H1 (cell line): ENCODE measurements around the gene MAP3K10. TPM values are rescaled to one million over a fixed set of nuclear protein-coding genes. Genes with fewer than 3 reads are reported as not detected.

Source experiments
- CTCF ChIA-PET: fragments of 300-600 bp; sonication (Branson Sonifier 250); formaldehyde crosslinking; loops from one replicate; lab custom pipeline; 2021; ENCODE audit not compliant: partially characterized antibody; lab: Charles Lee
- POLR2A ChIA-PET: fragments of 300-600 bp; sonication (Branson Sonifier 250); formaldehyde crosslinking; loops from one replicate; lab custom pipeline; 2021; ENCODE audit warnings: inconsistent platforms; ENCODE audit not compliant: partially characterized antibody; lab: Charles Lee
- DNase-seq, 2 experiments: peaks; one replicate each; pipeline versions ENCODE4 v3.0.0 to v3.0.0-alpha.2; 2010 to 2022; ENCODE audit warnings: low spot score in 2 of 2, low read depth in 1 of 2, mixed read lengths in 1 of 2
- FAIRE-seq: peaks from 2 replicates; lab custom pipeline; 2011; peaks lifted over from hg19 to GRCh38; lab: Jason Lieb, UNC
- H2AFZ ChIP-seq: 2 replicates; pipeline ENCODE4 v1.8.1; 2012; ENCODE audit warnings: low read length, inconsistent platforms
- H2AK5ac ChIP-seq: 2 replicates; pipeline ENCODE4 v1.6.1; 2013; ENCODE audit warnings: low read depth, low read length
- H2BK120ac ChIP-seq: replicated peaks from 2 replicates; pipeline ENCODE3; 2013; ENCODE audit warnings: low read depth, low read length, inconsistent platforms
- H2BK12ac ChIP-seq: 2 replicates; pipeline ENCODE4 v1.6.1; 2013; ENCODE audit warnings: low read depth, low read length
- H2BK15ac ChIP-seq: 2 replicates; pipeline ENCODE4 v1.6.1; 2013; ENCODE audit warnings: low read length
- H2BK20ac ChIP-seq: 2 replicates; pipeline ENCODE4 v1.6.1; 2013; ENCODE audit warnings: low read length
- H2BK5ac ChIP-seq: 2 replicates; pipeline ENCODE4 v1.6.1; 2013; ENCODE audit warnings: low read depth, low read length
- H3K14ac ChIP-seq: 2 replicates; pipeline ENCODE4 v1.6.1; 2013; ENCODE audit warnings: inconsistent platforms; ENCODE audit not compliant: insufficient read length
- H3K18ac ChIP-seq: 2 replicates; pipeline ENCODE4 v1.6.1; 2013; ENCODE audit warnings: low read length; ENCODE audit errors: extremely low read depth
- H3K23ac ChIP-seq: 2 replicates; pipeline ENCODE4 v1.6.1; 2013; ENCODE audit warnings: inconsistent platforms; ENCODE audit not compliant: insufficient read length
- H3K23me2 ChIP-seq: 2 replicates; pipeline ENCODE4 v1.6.1; 2013; ENCODE audit warnings: low read depth, low read length
- H3K27ac ChIP-seq: 2 replicates; pipeline ENCODE4 v1.6.1; 2011; ENCODE audit warnings: low read depth, low read length, inconsistent platforms
- H3K27me3 ChIP-seq, 4 experiments: replicated peaks in 1 of 4; 1 replicate in 1 of 4; 2 replicates in 3 of 4; pipeline versions ENCODE4 v1.6.1 to v1.8.1; 2011 to 2013; ENCODE audit warnings: low read length in 3 of 4, mild to moderate bottlenecking in 3 of 4, inconsistent platforms in 2 of 4, mixed read lengths in 2 of 4, moderate library complexity in 1 of 4; ENCODE audit not compliant: control insufficient read depth in 3 of 4, insufficient read depth in 3 of 4; ENCODE audit errors: extremely low read depth in 1 of 4
- H3K36me3 ChIP-seq, 4 experiments: 2 replicates each; pipeline versions ENCODE4 v1.6.1 to v1.8.1; 2011 to 2013; ENCODE audit warnings: mild to moderate bottlenecking in 4 of 4, low read length in 3 of 4, moderate library complexity in 2 of 4, control low read depth in 1 of 4, inconsistent platforms in 1 of 4; ENCODE audit not compliant: insufficient read depth in 4 of 4, control insufficient read depth in 2 of 4
- H3K4ac ChIP-seq: replicated peaks from 2 replicates; pipeline ENCODE3; 2013; ENCODE audit warnings: low read length, low read depth, mixed read lengths, inconsistent platforms; ENCODE audit not compliant: insufficient read length
- H3K4me1 ChIP-seq, 4 experiments: replicated peaks in 1 of 4; 1 replicate in 1 of 4; 2 replicates in 3 of 4; pipeline versions ENCODE4 v1.6.1 to v1.8.1; 2011 to 2013; ENCODE audit warnings: low read length in 3 of 4, inconsistent platforms in 2 of 4, mixed read lengths in 1 of 4; ENCODE audit not compliant: insufficient read depth in 4 of 4, control insufficient read depth in 3 of 4
- H3K4me2 ChIP-seq, 2 experiments: 2 replicates each; pipeline versions ENCODE4 v1.6.1 to v1.8.1; 2011 to 2013; ENCODE audit warnings: low read depth in 2 of 2, low read length in 2 of 2, control low read depth in 1 of 2, inconsistent platforms in 1 of 2, mild to moderate bottlenecking in 1 of 2; ENCODE audit not compliant: insufficient read depth in 1 of 2
- H3K4me3 ChIP-seq, 4 experiments: fragments of 200-600, 300-600 bp in 1 of 4; sonication (generic), shearing (Covaris generic), sonication (Bioruptor Twin) in 1 of 4; 2 replicates each; pipeline versions ENCODE4 v1.5.1 to v1.8.1; 2011 to 2016; ENCODE audit warnings: low read length in 4 of 4, low read depth in 3 of 4, control low read depth in 2 of 4, inconsistent platforms in 2 of 4, mild to moderate bottlenecking in 2 of 4, mixed read lengths in 1 of 4, moderate library complexity in 1 of 4; ENCODE audit not compliant: insufficient read depth in 2 of 4; ENCODE audit errors: extremely low read depth in 1 of 4
- H3K56ac ChIP-seq: replicated peaks from 2 replicates; pipeline ENCODE3; 2013; ENCODE audit warnings: low read depth, mild to moderate bottlenecking, mixed read lengths, low read length, inconsistent platforms; ENCODE audit not compliant: insufficient read length
- H3K79me1 ChIP-seq: 2 replicates; pipeline ENCODE4 v1.6.1; 2013; ENCODE audit warnings: low read depth, low read length, control low read depth
- H3K79me2 ChIP-seq, 2 experiments: 2 replicates each; pipeline versions ENCODE4 v1.6.1 to v1.8.1; 2012 to 2013; ENCODE audit warnings: low read length in 2 of 2, mild to moderate bottlenecking in 2 of 2, inconsistent platforms in 1 of 2; ENCODE audit not compliant: insufficient read depth in 2 of 2, control insufficient read depth in 1 of 2
- H3K9ac ChIP-seq, 4 experiments: replicated peaks in 1 of 4; 1 replicate in 1 of 4; 2 replicates in 3 of 4; pipeline versions ENCODE4 v1.6.1 to v1.8.1; 2011 to 2013; ENCODE audit warnings: low read depth in 3 of 4, low read length in 3 of 4, control low read depth in 2 of 4, mild to moderate bottlenecking in 2 of 4, moderate library complexity in 2 of 4, inconsistent platforms in 1 of 4; ENCODE audit errors: extremely low read depth in 1 of 4
- H3K9me3 ChIP-seq, 2 experiments: 2 replicates each; pipeline versions ENCODE4 v1.6.1 to v1.8.1; 2012 to 2013; ENCODE audit warnings: mild to moderate bottlenecking in 2 of 2, moderate library complexity in 2 of 2, control low read depth in 1 of 2, inconsistent platforms in 1 of 2, low read depth in 1 of 2, low read length in 1 of 2, mixed read lengths in 1 of 2; ENCODE audit not compliant: insufficient read depth in 2 of 2
- H4K20me1 ChIP-seq, 2 experiments: replicated peaks in 1 of 2; 2 replicates each; pipeline versions ENCODE3 to v1.8.1; 2011 to 2013; ENCODE audit warnings: inconsistent platforms in 2 of 2, low read length in 2 of 2, mild to moderate bottlenecking in 1 of 2; ENCODE audit not compliant: insufficient read depth in 2 of 2, control insufficient read depth in 1 of 2
- H4K5ac ChIP-seq: 2 replicates; pipeline ENCODE4 v1.6.1; 2013; ENCODE audit warnings: low read length, low read depth, mixed read lengths, inconsistent platforms; ENCODE audit not compliant: insufficient read length
- H4K8ac ChIP-seq: 2 replicates; pipeline ENCODE4 v1.8.0; 2013; ENCODE audit warnings: mild to moderate bottlenecking, moderate library complexity, low read length, inconsistent platforms; ENCODE audit not compliant: insufficient read depth; ENCODE audit errors: extremely low read depth
- H4K91ac ChIP-seq: replicated peaks from 2 replicates; pipeline ENCODE3; 2013; ENCODE audit warnings: low read length, mixed read lengths, inconsistent platforms; ENCODE audit not compliant: insufficient read length
- POLR2AphosphoS5 ChIP-seq: IDR thresholded peaks from 2 replicates; pipeline ENCODE4 v1.6.1; 2011; ENCODE audit warnings: low read depth, low read length
- SP1 ChIP-seq: IDR thresholded peaks from 2 replicates; pipeline ENCODE4 v1.6.1; 2011; ENCODE audit warnings: low read depth, low read length
- TCF12 ChIP-seq: IDR thresholded peaks from 2 replicates; pipeline ENCODE4 v1.6.1; 2011; ENCODE audit warnings: low read depth, mild to moderate bottlenecking, low read length
- WGBS, 2 experiments: shearing (Covaris generic) in 1 of 2; methylation state at CpG; one replicate each; pipeline versions ENCODE4 v1.1.6 to v1.1.7; 2013 to 2015; ENCODE audit warnings: low lambda C conversion rate in 2 of 2, mixed read lengths in 2 of 2, inconsistent platforms in 1 of 2, low coverage in 1 of 2, missing lambda C conversion rate in 1 of 2; ENCODE audit not compliant: insufficient replicate concordance in 2 of 2, insufficient coverage in 1 of 2, insufficient read length in 1 of 2; ENCODE audit errors: extremely low coverage in 1 of 2, missing lambda C conversion rate in 1 of 2; 5-methylcytosine and 5-hydroxymethylcytosine counted together
- polyA plus RNA-seq, 7 experiments: library from polyadenylated mRNA; depleted of rRNA in 3 of 7; stranded (reverse) in 5 of 7; unstranded in 2 of 7; fragments of >200 nt in 5 of 7; fragments of 200-250 nt in 2 of 7; gene quantifications; 1 replicate in 5 of 7; 2 replicates in 1 of 7; 4 replicates in 1 of 7; pipeline versions ENCODE4 v1.2.1 to v1.2.3, GENCODE V29; 2011 to 2013; ENCODE audit warnings: missing spikeins in 2 of 7, mixed read lengths in 2 of 7
- total RNA-seq: library from RNA; stranded (reverse); fragmentation: NEBNext Ultra II Directional; extraction: Animal tissue kit (Norgen Biotek cat#: 25700); gene quantifications from 2 replicates; pipeline ENCODE4 v1.2.1, GENCODE V29; 2021

The MAP3K10 gene
- total and polyA plus RNA-seq, 2 of the 8 experiments (the other 6 are each of a cell fraction or from before 2014, with no cell fraction given) = 4.9 to 15.9 TPM

DNA sequence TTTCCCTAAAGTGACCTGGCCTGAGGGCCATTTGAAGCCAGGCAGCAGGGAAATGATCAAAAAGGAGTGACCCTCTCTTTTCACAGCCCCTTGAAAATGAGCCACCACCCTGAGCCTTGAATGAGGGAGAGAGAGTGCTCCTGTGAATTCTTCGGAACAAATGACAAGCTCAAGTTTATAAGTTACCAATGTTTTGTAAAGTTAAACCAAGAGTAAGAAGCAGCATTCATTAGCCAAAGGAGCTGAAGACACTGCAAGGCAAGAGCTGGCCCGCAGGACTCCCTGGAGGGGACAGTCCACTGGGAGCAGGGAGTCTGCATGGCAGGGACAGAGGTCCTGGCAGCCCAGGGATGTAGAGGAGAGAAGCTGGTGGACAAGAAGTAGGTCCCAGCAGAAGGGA is 52.0 kb downstream of the MAP3K10 start:
- H2BK15ac ChIP-seq = no peak overlapping the region
- CTCF ChIA-PET = interaction anchor here (0.7 to 3.2 kb wide), 4 partner anchors 8 to 221 kb away, joined by 3 to 10 read pairs (median 4); no protein-coding TSS in a partner anchor
- H3K4me3 ChIP-seq = no peak overlapping the region
- no peak overlapping the region for H3K9ac ChIP-seq
- peaks cover 5% of the 10 kb centered on the region for H3K79me1 ChIP-seq
- H2AK5ac ChIP-seq = no peak overlapping the region
- H3K4me2 ChIP-seq = no peak overlapping the region
- H3K56ac ChIP-seq = no peak overlapping the region
- H3K36me3 ChIP-seq = peaks cover 4 to 22% (median 9%) of the 10 kb centered on the region in 4 experiments; a peak in 5 of 8 replicates
- H2BK20ac ChIP-seq = no peak overlapping the region
- H3K4ac ChIP-seq = no peak overlapping the region
- H4K20me1 ChIP-seq = peaks cover 2 to 3% of the 10 kb centered on the region in 2 experiments
- H3K27ac ChIP-seq = no peak overlapping the region
- POLR2A ChIA-PET = interaction anchor here (1.4 to 1.5 kb wide), 2 partner anchors 16 to 31 kb away, joined by 3 to 4 read pairs; partner anchors contain the start of gene CCNP
- H3K9me3 ChIP-seq = no peaks in the 10 kb centered on the region
- H3K18ac ChIP-seq = no peak overlapping the region
- 92% methylated on average over 2 of the region's 2 CpGs; no CpG with 5 or more reads in 1 of the 2 experiments for WGBS, 2 experiments
- no peak overlapping the region for H3K14ac ChIP-seq
- no peak overlapping the region for H4K91ac ChIP-seq
- H2BK12ac ChIP-seq = no peak overlapping the region
- FAIRE-seq (no peak), DNase-seq (no peak)
- H2BK120ac ChIP-seq = no peak overlapping the region
- no peaks in the 10 kb centered on the region for H3K79me2 ChIP-seq
- H4K5ac ChIP-seq = no peak overlapping the region
- no peak overlapping the region for H2BK5ac ChIP-seq
- no peaks in the 10 kb centered on the region; a peak in 1 of 7 replicates for H3K4me1 ChIP-seq
- H3K23me2 ChIP-seq = no peaks in the 10 kb centered on the region
- H3K23ac ChIP-seq = no peak overlapping the region
- no peak overlapping the region for H4K8ac ChIP-seq
- no peak for TF ChIP-seq TCF12
- TF ChIP-seq SP1 = no peak
- TF ChIP-seq POLR2AphosphoS5 = no peak
- TF ChIP-seq, all 59 proteins: peak for 0
- no peak overlapping the region for H2AFZ ChIP-seq
- no peaks in the 10 kb centered on the region for H3K27me3 ChIP-seq
